ENCODE results near the gene KDM5B.

DNA sequence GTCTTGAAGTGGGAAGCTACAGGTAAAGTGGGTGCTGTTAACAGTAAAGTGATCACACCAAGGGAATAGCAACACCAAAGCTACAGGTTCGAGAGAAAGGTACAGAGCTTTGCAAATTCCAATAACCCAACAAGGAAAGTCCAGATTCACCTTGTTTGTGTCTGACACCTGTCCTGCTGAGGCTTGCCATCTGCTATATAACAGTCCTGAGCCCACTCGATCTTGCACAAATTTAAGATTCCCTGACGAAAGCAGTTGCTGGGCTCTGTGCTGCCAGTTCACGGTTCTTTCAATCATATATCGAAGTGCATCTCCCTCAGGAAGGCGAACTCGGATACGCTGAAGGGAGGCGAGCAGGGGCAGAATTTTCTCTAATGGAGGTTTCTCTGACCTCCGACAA lies 75.0 kb downstream of the KDM5B start:
- TF ChIP-seq CTCF (IDR thresholded peaks at IDR 0.05) (no peak), POLR2AphosphoS5 (IDR thresholded peaks at IDR 0.05; ENCODE audit: low read depth, low read length) (no peak), REST (IDR thresholded peaks at IDR 0.05; ENCODE audit: insufficient read depth in 1 of 2, low read depth in 2 of 2, low read length in 1 of 2) (no peak), SIN3A (IDR thresholded peaks at IDR 0.05; ENCODE audit: borderline replicate concordance, insufficient read depth, low read depth, low read length) (no peak)

All from Panc1 (cell line).